GM19468 (cell line): ENCODE measurements around the gene LYPD4.

Experiments used
- ATAC-seq: cut with Tn5 transposase; IDR thresholded peaks from one replicate; pipeline ENCODE4 v1.9.1; 2021; ENCODE audit warnings: mild to moderate bottlenecking, moderate library complexity, moderate number of reproducible peaks; ENCODE audit not compliant: unreplicated experiment; ENCODE audit errors: extremely low read depth

The LYPD4 gene

GRCh38 chr19:41859618-41860418 lies 15.3 kb upstream of the LYPD4 start, which contains the start of gene RPS19:
RPS19 (plus strand) TSS chr19:41860255; CDS start chr19:41860775, 520 bp downstream.
- peak; percentile 66 for ATAC-seq

- ATAC-seq = peak; percentile 55
These were observed 14.7 kb upstream of the LYPD4 start for GRCh38 chr19:41859213-41859617.

- ATAC-seq = no peak
These were observed 9.3 kb upstream of the LYPD4 start for GRCh38 chr19:41853768-41854167.

GRCh38 chr19:41853344-41853743 lies 8.9 kb upstream of the LYPD4 start:
- no peak for ATAC-seq

- ATAC-seq = no peak
These were observed 7.0 kb upstream of the LYPD4 start for GRCh38 chr19:41851456-41851855.

- ATAC-seq = no peak
These were observed 5.9 kb upstream of the LYPD4 start for GRCh38 chr19:41850381-41850780.

GRCh38 chr19:41849067-41849466 lies 4.6 kb upstream of the LYPD4 start:
- ATAC-seq = no peak

- ATAC-seq = no peak
These were observed 4.2 kb upstream of the LYPD4 start for GRCh38 chr19:41848666-41849065.

GRCh38 chr19:41847351-41848105 lies 3.0 kb upstream of the LYPD4 start:
- no peak for ATAC-seq

GRCh38 chr19:41845051-41845590 lies 638 bp upstream of the LYPD4 start:
- ATAC-seq = no peak

GRCh38 chr19:41845001-41845050 lies 343 bp upstream of the LYPD4 start, which contains the start of gene DMRTC2:
DMRTC2 (plus strand) TSS chr19:41845042; CDS start chr19:41847429, 2,387 bp downstream.
- ATAC-seq = no peak

- no peak for ATAC-seq
These were observed 1.1 kb downstream of the LYPD4 start for GRCh38 chr19:41843371-41843770.

GRCh38 chr19:41839211-41839610 lies 5.3 kb downstream of the LYPD4 start:
- no peak for ATAC-seq

GRCh38 chr19:41837981-41838708 lies 6.3 kb downstream of the LYPD4 start:
- no peak for ATAC-seq

GRCh38 chr19:41821003-41821735 lies 23.3 kb downstream of the LYPD4 start:
- no peak for ATAC-seq

GRCh38 chr19:41816761-41817160 lies 27.7 kb downstream of the LYPD4 start:
- ATAC-seq = no peak

- ATAC-seq = no peak
These were observed 29.2 kb downstream of the LYPD4 start for GRCh38 chr19:41815301-41815700.

GRCh38 chr19:41813911-41814310 lies 30.6 kb downstream of the LYPD4 start:
- no peak for ATAC-seq

- ATAC-seq = no peak
These were observed 32.5 kb downstream of the LYPD4 start for GRCh38 chr19:41811981-41812380.

GRCh38 chr19:41811036-41811435 lies 33.4 kb downstream of the LYPD4 start:
- no peak for ATAC-seq
